BJ (cell line): Measurements from ENCODE around the gene FBLN5. TPM values are rescaled to one million over a fixed set of nuclear protein-coding genes. Genes with fewer than 3 reads are reported as not detected.

ENCODE experiments used
- CTCF ChIA-PET: fragments of 350-600 bp; formaldehyde crosslinking; extraction: SDS; loops from one replicate; lab custom pipeline; 2021; ENCODE audit warnings: antibody characterized with exemption, inconsistent platforms; lab: Yijun Ruan, JAX
- POLR2A ChIA-PET: fragments of 300-600 bp; sonication (Branson Sonifier 250); formaldehyde crosslinking; extraction: SDS; loops from one replicate; lab custom pipeline; 2021; ENCODE audit warnings: antibody characterized with exemption; lab: Charles Lee
- DNase-seq: peaks from one replicate; pipeline ENCODE4 v3.0.0-alpha.2; 2011; ENCODE audit warnings: low read depth
- H3K27me3 ChIP-seq: 2 replicates; pipeline ENCODE4 v1.6.0; 2011; ENCODE audit warnings: low read length; ENCODE audit not compliant: control insufficient read depth, insufficient read depth
- H3K36me3 ChIP-seq: 2 replicates; pipeline ENCODE4 v1.5.1; 2011; ENCODE audit warnings: low read length; ENCODE audit not compliant: control insufficient read depth, insufficient read depth
- H3K4me3 ChIP-seq: 2 replicates; pipeline ENCODE4 v1.5.1; 2011; ENCODE audit warnings: low read depth, mild to moderate bottlenecking, control low read depth, low read length
- CTCF ChIP-seq: IDR thresholded peaks from 2 replicates; pipeline ENCODE4 v1.5.1; 2011; ENCODE audit warnings: low read depth, mild to moderate bottlenecking, control low read depth, inconsistent platforms, low read length, moderate library complexity; ENCODE audit not compliant: insufficient read depth
- polyA plus RNA-seq: library from polyadenylated mRNA; depleted of rRNA; stranded (reverse); fragments of >200 nt; gene quantifications from 2 replicates; pipeline ENCODE4 v1.2.3, GENCODE V29; 2011

The FBLN5 gene
- polyA plus RNA-seq, 1 experiment = 158 TPM

GRCh38 chr14:91882369-91882768, 65.1 kb downstream of the FBLN5 start:
- H3K4me3 ChIP-seq = no peak overlapping the region
- CTCF ChIA-PET = interaction anchor here (1.1 to 1.2 kb wide), 2 partner anchors 10 to 11 kb away, joined by 3 to 7 read pairs; no protein-coding TSS in a partner anchor
- POLR2A ChIA-PET = no interaction called here
- H3K36me3 ChIP-seq = peaks cover 38% of the 10 kb centered on the region
- no peak for DNase-seq
- no peaks in the 10 kb centered on the region for H3K27me3 ChIP-seq
- TF ChIP-seq CTCF = no peak

GRCh38 chr14:91879196-91879595, 68.3 kb downstream of the FBLN5 start:
- no peak overlapping the region for H3K4me3 ChIP-seq
- ChIA-PET POLR2A (no interaction called here), CTCF (no interaction called here)
- H3K36me3 ChIP-seq = peaks cover 38% of the 10 kb centered on the region
- H3K27me3 ChIP-seq = no peaks in the 10 kb centered on the region
- no peak for DNase-seq
- TF ChIP-seq CTCF = no peak

DNA sequence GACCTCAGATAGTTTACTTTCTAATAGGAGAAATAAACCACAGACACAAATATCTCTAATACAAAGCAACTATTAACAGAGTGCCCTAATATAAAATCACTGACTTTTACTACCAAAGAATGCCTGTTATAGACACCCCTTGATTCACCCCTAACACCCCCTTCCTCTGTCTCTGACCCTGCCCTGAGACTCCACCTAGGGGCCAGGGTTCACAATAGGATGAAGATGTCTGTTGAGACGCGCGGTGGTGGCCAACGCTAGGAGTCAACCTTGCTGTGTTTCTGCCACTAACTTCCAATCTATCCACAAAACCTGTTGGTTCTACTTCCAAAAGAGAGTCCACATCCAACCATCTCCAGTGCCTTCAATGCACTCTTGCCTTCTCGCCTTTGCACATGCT, 69.2 kb downstream of the FBLN5 start:
- Histone ChIP-seq H3K36me3 (peaks cover 44% of the 10 kb centered on the region), H3K27me3 (no peaks in the 10 kb centered on the region), H3K4me3 (no peak overlapping the region)
- ChIA-PET CTCF (no interaction called here), POLR2A (no interaction called here)
- no peak for DNase-seq
- no peak for TF ChIP-seq CTCF

- Histone ChIP-seq H3K4me3 (no peak overlapping the region), H3K36me3 (peaks cover 42% of the 10 kb centered on the region), H3K27me3 (no peaks in the 10 kb centered on the region)
- no peak for DNase-seq
- CTCF ChIA-PET = no interaction called here
- no peak for TF ChIP-seq CTCF
- POLR2A ChIA-PET = no interaction called here
Measured at GRCh38 chr14:91877376-91877915, 70.0 kb downstream of the FBLN5 start.

DNA sequence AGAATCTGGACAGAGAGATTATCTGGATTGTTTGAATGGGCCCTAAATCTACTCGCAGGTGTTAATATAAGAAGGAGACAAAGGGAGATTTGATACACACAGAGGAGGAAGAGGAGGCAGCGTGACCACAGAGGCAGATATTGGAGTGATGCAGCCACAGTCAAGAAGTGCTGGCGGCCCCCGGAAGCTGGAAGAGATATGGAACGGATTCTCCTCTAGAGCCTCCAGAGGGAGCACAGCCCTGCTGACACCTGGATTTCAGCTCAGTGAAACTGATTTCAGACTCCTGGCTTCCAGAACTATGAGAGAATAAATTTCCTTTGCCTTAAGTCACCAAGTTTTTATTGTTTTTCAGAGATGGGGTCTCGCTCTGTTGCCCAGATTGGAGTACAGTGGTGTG, 71.0 kb downstream of the FBLN5 start:
- no peak overlapping the region for H3K4me3 ChIP-seq
- DNase-seq = no peak
- no peak for TF ChIP-seq CTCF
- peaks cover 41% of the 10 kb centered on the region for H3K36me3 ChIP-seq
- ChIA-PET POLR2A (no interaction called here), CTCF (interaction anchor here (0.6 kb wide), 1 partner anchor 40 kb away, joined by 3 read pairs; no protein-coding TSS in a partner anchor)
- H3K27me3 ChIP-seq = no peaks in the 10 kb centered on the region
